WTC11 (cell line): ENCODE data around the gene NT5DC1.

ENCODE experiments used
- ATF1 ChIP-seq: sonication (generic); formaldehyde crosslinking; IDR thresholded peaks from 2 replicates; pipeline ENCODE4 v1.8.1; 2023; ENCODE audit warnings: mild to moderate bottlenecking, moderate library complexity, missing genetic modification reagents
- CTCF ChIP-seq: fragments of 200-600 bp; IDR thresholded peaks from 2 replicates; pipeline ENCODE4 v1.8.0; 2022; ENCODE audit warnings: antibody characterized with exemption
- MAX ChIP-seq: sonication (generic); formaldehyde crosslinking; IDR thresholded peaks from 2 replicates; pipeline ENCODE4 v1.8.0; 2022; ENCODE audit warnings: mild to moderate bottlenecking, missing genetic modification reagents
- NR3C1 ChIP-seq: sonication (generic); formaldehyde crosslinking; conservative IDR thresholded peaks from 2 replicates; pipeline ENCODE4 v1.8.1; 2023; ENCODE audit warnings: low read depth, mild to moderate bottlenecking, missing genetic modification reagents
- SMAD4 ChIP-seq: sonication (generic); formaldehyde crosslinking; IDR thresholded peaks from 2 replicates; pipeline ENCODE4 v1.8.0; 2022; ENCODE audit warnings: mild to moderate bottlenecking, missing genetic modification reagents
- ZBTB21 ChIP-seq: sonication (generic); formaldehyde crosslinking; IDR thresholded peaks from 2 replicates; pipeline ENCODE4 v1.8.1; 2023; ENCODE audit warnings: mild to moderate bottlenecking, missing genetic modification reagents, borderline replicate concordance
- ZNF121 ChIP-seq: sonication (generic); formaldehyde crosslinking; IDR thresholded peaks from 2 replicates; pipeline ENCODE4 v1.8.0; 2023; ENCODE audit warnings: missing genetic modification reagents
- ZNF138 ChIP-seq: sonication (generic); formaldehyde crosslinking; conservative IDR thresholded peaks from 2 replicates; pipeline ENCODE4 v1.8.1; 2022; ENCODE audit warnings: mild to moderate bottlenecking, moderate library complexity, missing genetic modification reagents
- ZNF512 ChIP-seq: sonication (generic); formaldehyde crosslinking; IDR thresholded peaks from 2 replicates; pipeline ENCODE4 v1.8.1; 2022; ENCODE audit warnings: missing genetic modification reagents, borderline replicate concordance

GRCh38 chr6:116173928-116174327 is 73.3 kb downstream of the NT5DC1 start:
- no peak for TF ChIP-seq CTCF
- TF ChIP-seq ZBTB21 (CRISPR knock-in tag), result no peak
- TF ChIP-seq ZNF138 (CRISPR knock-in tag), result no peak
- TF ChIP-seq MAX (CRISPR knock-in tag), result no peak
- no peak for TF ChIP-seq ATF1
- no peak for TF ChIP-seq NR3C1 (CRISPR knock-in tag)
- TF ChIP-seq ZNF512 (CRISPR knock-in tag), result no peak
- TF ChIP-seq ZNF121 (CRISPR knock-in tag), result no peak
- no peak for TF ChIP-seq SMAD4 (CRISPR knock-in tag)
